GM12872 (cell line): ENCODE data around the gene TRIM16.

Experiments used
- TF ChIP-seq, protein P1 (sequence below): IDR thresholded peaks from 3 replicates; pipeline ENCODE4 v1.5.1; 2011; ENCODE audit warnings: low read depth, mild to moderate bottlenecking, low read length, moderate library complexity; ENCODE audit not compliant: insufficient read depth

The TRIM16 gene

GRCh38 chr17:15660077-15660476 lies 24.0 kb downstream of the TRIM16 start:
- TF ChIP-seq, protein P1, sequence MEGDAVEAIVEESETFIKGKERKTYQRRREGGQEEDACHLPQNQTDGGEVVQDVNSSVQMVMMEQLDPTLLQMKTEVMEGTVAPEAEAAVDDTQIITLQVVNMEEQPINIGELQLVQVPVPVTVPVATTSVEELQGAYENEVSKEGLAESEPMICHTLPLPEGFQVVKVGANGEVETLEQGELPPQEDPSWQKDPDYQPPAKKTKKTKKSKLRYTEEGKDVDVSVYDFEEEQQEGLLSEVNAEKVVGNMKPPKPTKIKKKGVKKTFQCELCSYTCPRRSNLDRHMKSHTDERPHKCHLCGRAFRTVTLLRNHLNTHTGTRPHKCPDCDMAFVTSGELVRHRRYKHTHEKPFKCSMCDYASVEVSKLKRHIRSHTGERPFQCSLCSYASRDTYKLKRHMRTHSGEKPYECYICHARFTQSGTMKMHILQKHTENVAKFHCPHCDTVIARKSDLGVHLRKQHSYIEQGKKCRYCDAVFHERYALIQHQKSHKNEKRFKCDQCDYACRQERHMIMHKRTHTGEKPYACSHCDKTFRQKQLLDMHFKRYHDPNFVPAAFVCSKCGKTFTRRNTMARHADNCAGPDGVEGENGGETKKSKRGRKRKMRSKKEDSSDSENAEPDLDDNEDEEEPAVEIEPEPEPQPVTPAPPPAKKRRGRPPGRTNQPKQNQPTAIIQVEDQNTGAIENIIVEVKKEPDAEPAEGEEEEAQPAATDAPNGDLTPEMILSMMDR, result no peak

- TF ChIP-seq, protein P1, result no peak
Observed at GRCh38 chr17:15659663-15660062, 24.4 kb downstream of the TRIM16 start.

DNA sequence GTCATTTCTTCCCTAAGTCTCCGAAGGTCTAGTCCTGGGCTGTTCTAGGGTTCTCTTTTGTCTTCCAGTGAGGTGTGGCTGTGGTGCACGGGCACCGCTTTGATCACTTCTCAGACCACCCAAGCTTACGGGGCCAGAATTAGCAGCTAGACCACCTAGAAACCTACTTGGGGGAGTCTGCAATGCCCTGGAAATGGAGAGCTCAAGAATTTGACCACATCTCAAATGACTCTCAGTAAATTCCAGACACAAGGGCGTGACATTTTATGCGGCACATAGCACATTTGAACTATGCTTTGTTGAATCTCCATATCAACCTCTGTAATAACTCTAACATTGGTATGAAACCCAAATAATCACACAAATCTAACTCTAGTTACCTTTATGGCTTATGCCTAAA lies 24.9 kb downstream of the TRIM16 start:
- TF ChIP-seq, protein P1, result no peak

DNA sequence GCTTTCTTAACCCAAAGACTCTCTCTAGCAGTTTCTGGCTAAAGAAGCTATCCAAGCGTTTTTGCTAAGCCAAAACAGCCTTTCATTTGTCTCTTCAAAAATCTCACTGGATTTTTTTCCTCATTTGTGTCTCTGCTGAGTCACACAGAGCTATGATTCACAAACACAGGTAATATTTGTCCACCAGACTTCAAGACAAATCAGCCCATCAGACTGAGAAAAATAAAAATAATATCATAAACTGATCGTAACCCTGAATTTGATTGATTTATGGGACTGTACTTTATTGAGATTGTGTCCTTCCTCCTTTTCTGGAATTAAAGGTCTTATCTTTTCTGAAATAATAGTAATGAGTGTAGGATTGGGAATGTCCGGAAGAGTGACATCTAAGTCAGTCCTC lies 25.8 kb downstream of the TRIM16 start:
- TF ChIP-seq, protein P1, result no peak

DNA sequence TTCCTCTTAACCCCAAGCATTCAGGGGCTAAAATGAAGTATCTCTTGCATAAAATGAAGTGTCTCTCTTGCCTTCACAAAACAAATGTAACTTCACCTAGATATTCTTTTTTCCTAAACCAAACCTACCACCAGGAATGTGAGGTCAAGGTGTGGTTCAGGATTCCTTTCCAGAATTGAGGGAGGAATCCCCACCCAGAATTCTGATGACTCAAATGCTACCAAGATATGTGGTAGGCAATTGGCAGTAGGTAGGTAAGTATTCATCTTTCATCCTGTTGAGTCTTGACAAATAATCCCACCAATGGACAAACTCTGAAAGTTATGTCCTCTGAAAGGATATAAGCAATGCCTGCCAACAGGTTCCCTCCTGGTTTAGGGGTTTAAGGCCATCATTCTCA lies 26.2 kb downstream of the TRIM16 start:
- TF ChIP-seq, protein P1, result no peak

DNA sequence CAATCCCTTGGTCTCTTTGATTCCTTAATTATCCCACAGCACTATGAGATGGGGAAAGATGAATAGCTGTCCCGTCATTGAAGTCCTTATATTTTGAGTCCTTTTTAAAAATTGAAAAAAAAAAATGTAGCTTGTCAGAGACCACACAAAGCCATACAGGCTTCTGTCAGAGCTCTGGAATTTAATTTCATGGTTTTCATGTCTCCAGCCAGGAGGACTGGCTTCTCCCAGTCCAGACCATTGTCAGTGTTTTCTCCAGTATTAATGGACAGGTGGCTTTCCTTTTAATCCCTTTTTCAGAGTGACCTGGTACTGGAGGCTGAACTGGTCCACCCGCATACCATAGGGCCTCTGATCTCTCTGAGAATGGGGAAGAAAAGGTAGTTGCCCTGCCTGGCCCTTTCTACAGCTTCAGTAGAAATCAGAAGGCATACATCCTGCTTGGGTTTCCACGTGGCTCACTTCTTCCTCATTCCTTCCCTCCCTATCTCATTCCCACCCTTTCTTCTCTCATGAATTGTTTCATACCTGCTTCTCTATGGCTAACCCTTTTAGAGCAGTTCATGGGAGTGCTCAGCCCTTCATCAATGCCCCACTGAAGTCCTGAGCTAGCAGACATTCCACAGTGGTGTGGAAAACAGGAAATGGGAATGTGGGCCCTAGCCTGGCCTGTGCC lies 29.1 kb downstream of the TRIM16 start:
- TF ChIP-seq, protein P1, result no peak

DNA sequence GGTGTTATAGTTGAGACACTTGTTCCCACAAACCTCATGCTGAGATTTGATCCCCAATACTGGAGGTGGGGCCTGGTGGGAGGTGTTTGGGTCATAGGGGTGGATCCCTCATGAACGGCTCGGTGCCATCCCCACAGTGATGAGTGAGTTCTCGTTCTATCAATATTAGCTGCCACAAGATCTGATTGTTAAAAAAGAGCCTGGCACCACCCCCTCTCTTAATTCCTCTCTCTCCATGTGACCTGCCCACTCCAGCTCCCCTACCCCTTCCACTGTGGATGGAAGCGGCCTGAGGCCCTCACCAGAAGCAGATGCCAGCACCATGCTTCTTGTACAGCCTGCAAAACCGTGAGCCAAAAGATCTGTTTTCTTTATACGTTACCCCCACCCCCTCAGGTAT lies 31.2 kb downstream of the TRIM16 start:
- TF ChIP-seq, protein P1, result no peak

- TF ChIP-seq, protein P1, result no peak
Observed at GRCh38 chr17:15651583-15652110, 32.5 kb downstream of the TRIM16 start.
